Cardiac fibroblast (primary cell): Measurements from ENCODE around the gene UTP25.
"Not testable (repeated sequence)": the region's sequence is repeated elsewhere in the genome, so short reads cannot be mapped to it uniquely, and the experiment has no call there.

ENCODE experiments used
- DNase-seq, 2 donors: peaks; one replicate each; pipeline versions ENCODE4 v3.0.0 to v3.0.0-alpha.2; 2010; ENCODE audit warnings: low read depth in 2 of 2
- H3K4me3 ChIP-seq, 2 donors: replicated peaks in 1 of 2; 1 replicate in 1 of 2; 2 replicates in 1 of 2; pipeline ENCODE4 v1.5.1; 2011; ENCODE audit warnings: low read depth in 2 of 2, low read length in 2 of 2, mild to moderate bottlenecking in 2 of 2, moderate library complexity in 1 of 2
- TF ChIP-seq, protein P1 (sequence below): IDR thresholded peaks from one replicate; pipeline ENCODE4 v1.5.1; 2011; ENCODE audit warnings: low read depth, mild to moderate bottlenecking, low read length, inconsistent platforms

Gene UTP25

DNA sequence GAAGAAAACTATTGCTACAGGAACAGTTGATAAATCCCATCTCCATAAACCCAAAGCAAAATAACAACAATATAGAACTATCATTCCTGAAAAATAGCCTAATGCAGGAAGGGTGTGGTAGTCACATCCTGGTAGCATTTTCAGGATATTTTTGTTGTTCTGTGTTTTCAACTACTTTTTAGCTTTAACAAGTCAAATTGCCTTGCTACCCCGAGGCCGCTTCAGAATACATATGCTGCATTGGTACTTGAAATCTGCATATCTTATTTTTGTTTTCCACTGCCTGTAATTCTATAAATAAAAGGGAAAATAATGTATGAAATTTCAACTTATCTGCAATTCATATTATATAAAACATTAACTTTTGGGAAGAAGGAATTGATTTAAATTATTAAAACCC, 73.4 kb downstream of the UTP25 start:
- DNase-seq = no peak
- TF ChIP-seq, protein P1, sequence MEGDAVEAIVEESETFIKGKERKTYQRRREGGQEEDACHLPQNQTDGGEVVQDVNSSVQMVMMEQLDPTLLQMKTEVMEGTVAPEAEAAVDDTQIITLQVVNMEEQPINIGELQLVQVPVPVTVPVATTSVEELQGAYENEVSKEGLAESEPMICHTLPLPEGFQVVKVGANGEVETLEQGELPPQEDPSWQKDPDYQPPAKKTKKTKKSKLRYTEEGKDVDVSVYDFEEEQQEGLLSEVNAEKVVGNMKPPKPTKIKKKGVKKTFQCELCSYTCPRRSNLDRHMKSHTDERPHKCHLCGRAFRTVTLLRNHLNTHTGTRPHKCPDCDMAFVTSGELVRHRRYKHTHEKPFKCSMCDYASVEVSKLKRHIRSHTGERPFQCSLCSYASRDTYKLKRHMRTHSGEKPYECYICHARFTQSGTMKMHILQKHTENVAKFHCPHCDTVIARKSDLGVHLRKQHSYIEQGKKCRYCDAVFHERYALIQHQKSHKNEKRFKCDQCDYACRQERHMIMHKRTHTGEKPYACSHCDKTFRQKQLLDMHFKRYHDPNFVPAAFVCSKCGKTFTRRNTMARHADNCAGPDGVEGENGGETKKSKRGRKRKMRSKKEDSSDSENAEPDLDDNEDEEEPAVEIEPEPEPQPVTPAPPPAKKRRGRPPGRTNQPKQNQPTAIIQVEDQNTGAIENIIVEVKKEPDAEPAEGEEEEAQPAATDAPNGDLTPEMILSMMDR = no peak
- no peak overlapping the region for H3K4me3 ChIP-seq

DNA sequence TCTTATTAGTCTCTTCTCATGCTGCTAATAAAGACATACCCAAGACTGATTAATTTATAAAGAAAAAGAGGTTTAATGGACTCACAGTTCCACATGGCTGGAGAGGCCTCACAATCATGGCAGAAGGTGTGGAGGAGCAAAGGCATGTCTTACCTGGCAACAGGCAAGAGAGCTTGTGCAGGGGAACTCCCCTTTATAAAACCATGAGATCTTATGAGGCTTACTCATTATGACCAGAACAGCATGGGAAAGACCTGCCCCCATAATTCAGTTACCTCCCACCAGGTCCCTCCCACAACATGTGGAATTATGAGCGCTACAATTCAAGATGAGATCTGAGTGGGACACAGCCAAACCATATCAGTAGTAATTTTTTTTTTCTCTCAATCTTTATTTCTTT, 77.0 kb downstream of the UTP25 start:
- not testable (repeated sequence) for DNase-seq, H3K4me3 ChIP-seq
